ENCODE measurements around the gene PHACTR3.

The PHACTR3 gene

DNA sequence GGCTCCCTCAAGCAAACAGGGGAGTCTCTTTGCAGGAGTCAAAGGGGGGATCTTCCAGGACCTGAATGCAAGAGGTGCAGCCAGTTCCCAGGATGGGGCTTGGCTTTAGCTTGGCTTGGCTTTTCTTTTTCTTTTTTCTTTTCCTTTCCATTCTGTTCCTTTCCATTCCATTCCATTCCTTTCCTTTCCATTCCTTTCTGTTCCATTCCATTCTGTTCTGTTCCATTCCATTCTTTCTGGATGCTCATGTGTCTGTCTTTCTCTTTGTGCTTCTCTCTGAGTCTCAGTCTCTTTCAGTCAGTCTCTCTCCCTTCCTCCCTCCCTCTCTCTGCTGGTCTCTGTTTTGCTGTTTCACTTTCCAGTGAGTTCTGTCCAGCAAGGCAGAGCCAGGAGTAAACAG lies 163.3 kb downstream of the PHACTR3 start:
- no peak for DNase-seq

DNA sequence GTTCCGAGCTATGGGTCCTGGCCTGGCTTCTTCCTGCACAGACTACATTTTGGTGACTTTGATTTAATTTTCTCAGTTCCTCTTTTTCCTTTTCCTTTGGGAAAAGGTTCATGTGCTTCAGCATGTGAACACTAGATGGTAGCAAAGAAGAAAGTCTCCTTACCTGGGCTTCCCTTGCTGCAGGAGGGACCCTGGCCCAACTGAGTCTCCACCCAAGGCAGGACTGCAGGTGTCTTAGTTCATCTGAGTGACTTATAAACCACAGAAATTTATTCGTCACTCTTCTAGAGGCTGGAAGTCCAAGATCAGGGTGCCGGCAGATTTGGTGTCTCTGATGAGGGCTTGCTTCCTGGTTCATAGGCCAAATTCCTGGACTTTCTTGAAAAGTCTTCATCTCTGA lies 165.9 kb downstream of the PHACTR3 start:
- DNase-seq: no peak

DNA sequence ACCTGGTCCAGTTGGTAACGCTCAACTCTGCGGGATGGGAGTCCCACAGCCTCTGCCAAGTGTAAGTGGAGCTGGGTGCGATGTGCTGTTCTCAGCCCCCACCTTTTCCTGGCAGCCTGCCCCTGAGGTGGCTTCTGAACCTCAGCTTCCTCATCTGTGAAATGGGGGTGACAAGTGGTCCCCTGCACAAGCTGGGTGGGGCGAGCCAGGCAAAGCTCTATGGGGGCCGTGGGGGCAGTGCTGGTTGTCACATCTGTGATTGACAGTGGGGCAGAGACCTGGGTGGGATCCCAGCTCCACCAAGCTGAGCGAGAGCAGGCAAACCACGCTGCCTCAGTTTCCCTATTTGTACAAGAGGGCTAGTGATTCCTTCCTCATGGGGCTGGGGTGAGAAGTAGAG lies 166.5 kb downstream of the PHACTR3 start:
- DNase-seq: no peak

- no peak for DNase-seq
These were observed 167.4 kb downstream of the PHACTR3 start for GRCh38 chr20:59771506-59772372.

GRCh38 chr20:59772373-59772705 lies 168.0 kb downstream of the PHACTR3 start:
- DNase-seq: no peak

- DNase-seq: no peak
These were observed 168.9 kb downstream of the PHACTR3 start for GRCh38 chr20:59772931-59773913.

GRCh38 chr20:59774204-59774641 lies 169.9 kb downstream of the PHACTR3 start:
- no peak for DNase-seq

DNA sequence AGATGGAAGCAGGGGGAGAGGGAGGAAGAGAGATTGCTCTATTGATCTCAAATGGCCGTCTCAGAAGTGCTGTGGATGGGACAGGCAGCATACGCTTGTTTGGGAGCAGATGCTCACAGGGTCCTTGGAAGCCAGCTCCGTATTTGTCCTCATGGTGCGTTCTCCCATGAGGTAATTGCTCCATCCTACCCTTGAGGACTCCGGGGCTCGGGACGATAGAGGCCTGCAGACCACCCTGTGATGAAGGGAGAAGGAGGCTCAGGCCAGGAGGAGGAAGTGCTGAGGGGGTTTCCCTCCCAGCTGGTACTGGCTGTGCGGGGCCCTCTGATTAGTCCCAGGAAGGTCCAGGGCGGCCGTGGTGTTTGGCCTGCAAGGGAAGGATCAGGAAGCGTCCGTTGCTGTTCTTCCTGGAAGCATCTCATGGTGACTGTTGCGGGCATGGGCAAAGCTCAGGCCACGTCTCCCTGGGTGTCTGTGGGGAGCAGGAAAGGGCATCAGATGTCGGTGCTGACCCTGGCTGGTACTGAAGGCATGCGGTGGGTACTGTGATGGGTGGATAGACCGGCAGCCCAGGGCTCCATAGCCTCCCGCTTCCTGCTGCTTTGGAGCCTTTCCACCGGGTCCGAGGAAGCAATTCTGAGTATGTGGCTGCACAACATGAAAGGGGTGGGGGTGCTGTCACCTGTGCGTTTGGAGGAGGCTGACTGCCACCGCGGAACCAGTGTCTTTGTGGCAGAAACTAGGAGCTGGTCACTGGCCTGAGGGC lies 170.8 kb downstream of the PHACTR3 start:
- DNase-seq: no peak

- DNase-seq: no peak
These were observed 171.3 kb downstream of the PHACTR3 start for GRCh38 chr20:59775687-59776055.

DNA sequence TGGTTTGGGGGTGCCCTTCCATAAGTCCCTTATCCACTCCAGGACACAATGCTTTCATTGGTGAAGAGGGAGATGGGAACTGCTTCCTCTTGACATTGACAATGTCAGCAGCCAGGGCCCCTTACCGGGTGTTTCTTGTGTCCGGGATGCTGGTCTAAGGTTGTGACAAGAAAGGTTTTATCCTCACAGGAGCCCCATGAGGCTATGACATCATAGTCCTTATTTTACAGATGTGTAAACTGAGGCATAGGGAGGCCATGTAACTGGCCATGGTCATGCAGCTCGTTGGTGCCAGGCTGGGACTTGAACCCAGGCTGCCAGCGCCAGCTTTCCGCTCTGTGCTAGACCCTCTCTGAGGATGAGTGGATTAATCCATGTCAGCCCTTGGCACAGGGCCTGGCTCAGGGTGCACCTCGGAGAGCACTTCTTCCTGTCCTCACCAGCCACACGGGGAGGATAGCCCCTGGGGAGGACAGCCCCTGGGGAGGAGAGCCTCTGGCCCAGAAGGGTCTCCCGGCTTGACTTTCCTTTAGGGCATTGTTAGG lies 171.8 kb downstream of the PHACTR3 start:
- DNase-seq: no peak

DNA sequence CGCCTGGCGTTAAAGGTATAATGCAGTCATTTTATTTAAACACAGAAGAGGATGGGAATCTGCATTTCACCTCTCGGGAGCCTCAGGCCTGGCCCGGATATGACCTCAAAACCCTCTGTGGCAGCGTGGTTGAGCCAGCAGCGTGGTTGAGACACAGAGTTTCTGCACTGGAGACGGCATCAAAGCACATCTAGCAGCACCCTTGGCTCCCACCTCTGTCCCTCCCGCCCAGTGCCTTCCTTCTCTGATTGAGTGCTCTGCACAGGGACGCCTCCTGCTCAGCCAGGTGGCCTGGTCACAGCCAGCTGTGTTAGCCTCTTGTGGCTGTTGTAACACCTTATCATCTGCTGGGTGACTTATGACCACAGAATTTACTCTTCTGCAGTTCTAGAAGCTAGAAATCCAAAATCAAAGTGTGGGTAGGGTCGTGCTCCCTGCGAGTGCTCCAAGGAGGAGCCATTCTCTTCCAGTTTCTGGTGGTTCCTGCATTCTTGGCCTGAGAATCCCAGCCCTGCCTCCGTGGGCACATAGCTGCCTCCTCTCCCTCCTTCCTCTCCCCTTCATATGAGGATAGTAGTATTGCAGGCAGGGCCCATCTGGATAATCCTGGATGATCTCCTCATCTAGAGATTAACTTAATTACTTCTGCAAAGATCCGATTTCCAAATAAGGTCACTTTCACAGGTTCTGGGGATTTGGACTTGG lies 172.4 kb downstream of the PHACTR3 start:
- no peak for DNase-seq

DNA sequence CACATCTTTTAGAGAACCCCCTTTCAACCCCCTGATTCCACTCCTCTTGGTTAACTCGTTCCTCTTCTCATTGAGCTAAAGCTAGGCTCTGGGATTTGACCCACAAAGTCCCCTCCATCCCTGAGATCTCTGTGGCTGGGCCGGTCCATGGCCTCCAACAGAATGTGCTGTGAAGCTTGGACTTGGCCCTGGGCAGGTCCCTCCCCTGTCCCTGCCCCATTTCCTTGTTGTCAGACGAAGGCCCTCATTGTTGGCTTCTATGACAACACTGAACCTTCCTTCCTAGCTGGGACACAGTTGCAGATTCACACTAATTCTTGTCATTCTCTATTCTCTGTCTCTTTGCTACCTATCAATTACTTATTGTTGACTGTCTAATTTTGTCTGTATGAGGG lies 173.0 kb downstream of the PHACTR3 start:
- no peak for DNase-seq

- no peak for DNase-seq
These were observed 173.7 kb downstream of the PHACTR3 start for GRCh38 chr20:59777814-59778575.

DNA sequence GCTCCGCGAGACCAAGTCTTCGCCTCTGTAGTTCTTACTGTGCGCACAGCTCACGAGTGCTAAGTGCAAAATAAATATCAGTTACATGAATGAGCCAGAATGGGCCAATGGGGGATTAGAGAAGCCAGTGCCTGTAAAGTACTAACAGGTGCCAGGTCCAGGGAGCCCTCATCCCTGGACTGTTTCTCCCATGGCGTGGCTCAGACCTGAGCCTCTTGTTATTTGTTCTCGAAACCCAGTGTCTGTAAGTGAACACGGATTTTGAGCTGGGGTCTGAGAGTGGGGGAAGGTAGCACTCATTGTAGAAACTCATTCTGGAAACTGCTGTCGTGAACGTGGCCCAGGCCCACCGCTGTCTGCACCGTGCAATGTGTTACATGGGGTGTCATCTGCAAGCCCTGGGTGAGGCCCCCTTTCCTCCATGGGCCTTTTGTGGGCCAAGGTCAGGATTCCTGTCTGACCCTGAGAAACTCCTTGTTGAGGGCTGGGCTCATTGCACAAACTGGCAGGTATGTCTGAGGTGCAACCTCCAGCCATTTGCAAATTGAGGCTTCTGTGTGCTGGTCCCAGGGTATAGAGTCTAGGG lies 174.4 kb downstream of the PHACTR3 start:
- no peak for DNase-seq

GRCh38 chr20:59779656-59780380 lies 175.5 kb downstream of the PHACTR3 start:
- DNase-seq: no peak

GRCh38 chr20:59780494-59781185 lies 176.3 kb downstream of the PHACTR3 start:
- DNase-seq: no peak

GRCh38 chr20:59781226-59781625 lies 176.9 kb downstream of the PHACTR3 start:
- no peak for DNase-seq

DNA sequence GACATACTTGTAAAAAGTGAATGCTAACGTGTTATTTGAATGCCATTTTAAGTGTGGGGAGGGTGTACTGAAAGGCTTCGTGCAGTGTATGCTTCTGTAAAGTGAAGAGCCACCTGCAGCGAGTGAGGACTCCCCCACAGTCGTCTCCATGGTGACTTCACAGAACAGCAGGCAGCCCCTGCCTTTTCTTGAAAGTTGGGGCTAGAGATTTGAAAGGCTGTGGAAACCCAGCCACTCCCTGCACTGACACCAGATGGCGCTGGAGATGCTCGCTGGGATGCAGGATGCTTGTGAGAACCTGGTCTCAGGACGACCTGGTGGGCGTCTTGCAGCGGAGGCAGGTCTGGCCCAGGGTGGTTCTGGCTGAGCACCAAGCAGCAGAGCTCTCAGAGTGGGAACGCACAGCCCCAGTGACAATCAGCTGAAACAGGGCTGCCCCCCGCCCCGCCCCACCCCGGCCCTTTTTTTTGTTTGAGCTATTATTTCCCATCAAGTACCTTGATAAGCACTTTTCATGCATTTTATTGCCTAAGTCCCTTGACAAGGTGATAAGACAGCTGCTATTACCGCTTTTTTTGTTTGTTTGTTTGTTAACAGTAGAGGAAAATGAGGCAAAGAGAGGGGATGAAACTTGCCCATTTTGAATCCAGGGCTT lies 178.8 kb downstream of the PHACTR3 start:
- DNase-seq: peak; percentile 54

DNA sequence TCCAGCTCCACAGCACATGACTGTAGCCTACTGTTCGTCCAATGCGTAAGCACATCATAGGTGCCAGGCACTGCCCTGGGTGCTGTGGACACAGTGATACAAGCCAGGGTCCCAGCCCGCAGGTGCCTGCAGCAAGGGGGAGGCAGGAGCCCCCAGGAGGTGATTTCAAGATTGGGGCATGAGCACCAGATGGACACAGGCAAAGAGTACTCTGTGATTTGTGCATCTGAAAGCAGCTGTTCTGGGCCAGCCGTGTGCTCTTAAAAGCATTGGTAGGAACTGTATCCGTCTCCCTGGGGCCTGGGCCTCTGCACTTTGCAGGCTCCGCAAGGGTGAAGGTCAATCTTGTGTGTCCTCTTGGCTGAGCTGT lies 179.3 kb downstream of the PHACTR3 start:
- DNase-seq: no peak

Data from COR-L47 (cell line).